Large intestine (tissue), 12 donors: ENCODE data around the gene MARVELD3. TPM values are rescaled to one million over a fixed set of nuclear protein-coding genes. Genes with fewer than 3 reads are reported as not detected.
A peak's percentile ranks its signal among the peaks of the same experiment; 100 is the strongest.
"Not testable (repeated sequence)": the region's sequence is repeated elsewhere in the genome, so short reads cannot be mapped to it uniquely, and the experiment has no call there.

Experiments used
- DNase-seq, 2 donors: peaks; one replicate each; pipeline versions ENCODE4 v3.0.0 to v3.0.0-alpha.2; 2013
- H3K27ac ChIP-seq: one replicate; pipeline ENCODE4 v1.5.1; 2013; ENCODE audit warnings: low read length
- H3K27me3 ChIP-seq: 2 replicates; pipeline ENCODE4 v1.6.1; 2013; ENCODE audit warnings: low read length; ENCODE audit not compliant: control insufficient read depth, insufficient read depth
- H3K36me3 ChIP-seq: 2 replicates; pipeline ENCODE4 v1.6.1; 2013; ENCODE audit warnings: low read length; ENCODE audit not compliant: control insufficient read depth, insufficient read depth
- H3K4me1 ChIP-seq: one replicate; pipeline ENCODE4 v1.6.1; 2013; ENCODE audit warnings: low read length; ENCODE audit not compliant: control insufficient read depth, insufficient read depth
- H3K4me3 ChIP-seq: one replicate; pipeline ENCODE4 v1.5.1; 2013; ENCODE audit warnings: low read length
- H3K9me3 ChIP-seq: one replicate; pipeline ENCODE4 v1.6.1; 2013; ENCODE audit warnings: mild to moderate bottlenecking, low read depth, low read length, moderate library complexity; ENCODE audit not compliant: control insufficient read depth
- WGBS: methylation state at CpG from one replicate; pipeline ENCODE4 v1.1.5; 2013; ENCODE audit warnings: low lambda C conversion rate; ENCODE audit not compliant: insufficient coverage; 5-methylcytosine and 5-hydroxymethylcytosine counted together
- long read RNA-seq, 11 donors: transcript quantifications; one replicate each; lab custom pipeline, GENCODE V29; 2026
- polyA plus RNA-seq: library from polyadenylated mRNA; unstranded; fragments of 120-200 nt; gene quantifications from one replicate; pipeline ENCODE4 v1.2.1, GENCODE V29; 2013

The MARVELD3 gene, protein sequence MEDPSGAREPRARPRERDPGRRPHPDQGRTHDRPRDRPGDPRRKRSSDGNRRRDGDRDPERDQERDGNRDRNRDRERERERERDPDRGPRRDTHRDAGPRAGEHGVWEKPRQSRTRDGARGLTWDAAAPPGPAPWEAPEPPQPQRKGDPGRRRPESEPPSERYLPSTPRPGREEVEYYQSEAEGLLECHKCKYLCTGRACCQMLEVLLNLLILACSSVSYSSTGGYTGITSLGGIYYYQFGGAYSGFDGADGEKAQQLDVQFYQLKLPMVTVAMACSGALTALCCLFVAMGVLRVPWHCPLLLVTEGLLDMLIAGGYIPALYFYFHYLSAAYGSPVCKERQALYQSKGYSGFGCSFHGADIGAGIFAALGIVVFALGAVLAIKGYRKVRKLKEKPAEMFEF
- polyA plus RNA-seq = 67.3 TPM
- long read RNA-seq, donor 1, transcript MARVELD3-201 (3 exons, 2,912 nt) = minor isoform, 11 of 26 reads
- long read RNA-seq, donor 1, transcript MARVELD3-202 (3 exons, 2,214 nt) = major isoform, 13 of 26 reads
- long read RNA-seq, donor 1, partial matches to known transcripts = 0 of 26 reads
- long read RNA-seq, donor 1, other reads (novel, unspliced or antisense) = 0 of 26 reads
- long read RNA-seq, donor 2, transcript MARVELD3-201 (3 exons, 2,912 nt) = minor isoform, 23 of 52 reads
- long read RNA-seq, donor 2, transcript MARVELD3-202 (3 exons, 2,214 nt) = major isoform, 25 of 52 reads
- long read RNA-seq, donor 2, partial matches to known transcripts = 0 of 52 reads
- long read RNA-seq, donor 2, other reads (novel, unspliced or antisense) = 0 of 52 reads
- long read RNA-seq, donor 3 = 0 reads
- long read RNA-seq, donor 4, transcript MARVELD3-201 (3 exons, 2,912 nt) = major isoform, 5 of 9 reads
- long read RNA-seq, donor 4, partial matches to known transcripts = 0 of 9 reads
- long read RNA-seq, donor 4, other reads (novel, unspliced or antisense) = 0 of 9 reads
- long read RNA-seq, donor 5, transcript MARVELD3-201 (3 exons, 2,912 nt) = major isoform, 7 of 12 reads
- long read RNA-seq, donor 5, partial matches to known transcripts = 0 of 12 reads
- long read RNA-seq, donor 5, other reads (novel, unspliced or antisense) = 0 of 12 reads
- long read RNA-seq, donor 6, transcript MARVELD3-202 (3 exons, 2,214 nt) = major isoform, 18 of 37 reads
- long read RNA-seq, donor 6, transcript MARVELD3-206 (2 exons, 850 nt) = minor isoform, 5 of 37 reads
- long read RNA-seq, donor 6, transcript MARVELD3-201 (3 exons, 2,912 nt) = minor isoform, 14 of 37 reads
- long read RNA-seq, donor 6, partial matches to known transcripts = 0 of 37 reads
- long read RNA-seq, donor 6, other reads (novel, unspliced or antisense) = 0 of 37 reads
- long read RNA-seq, donor 7, transcript MARVELD3-202 (3 exons, 2,214 nt) = minor isoform, 5 of 19 reads
- long read RNA-seq, donor 7, transcript MARVELD3-201 (3 exons, 2,912 nt) = major isoform, 10 of 19 reads
- long read RNA-seq, donor 7, partial matches to known transcripts = 0 of 19 reads
- long read RNA-seq, donor 7, other reads (novel, unspliced or antisense) = 0 of 19 reads
- long read RNA-seq, donor 8, transcript MARVELD3-201 (3 exons, 2,912 nt) = minor isoform, 21 of 50 reads
- long read RNA-seq, donor 8, transcript MARVELD3-202 (3 exons, 2,214 nt) = major isoform, 25 of 50 reads
- long read RNA-seq, donor 8, partial matches to known transcripts = 0 of 50 reads
- long read RNA-seq, donor 8, other reads (novel, unspliced or antisense) = 0 of 50 reads
- long read RNA-seq, donor 9, transcript MARVELD3-206 (2 exons, 850 nt) = minor isoform, 7 of 40 reads
- long read RNA-seq, donor 9, transcript MARVELD3-202 (3 exons, 2,214 nt) = major isoform, 14 of 40 reads
- long read RNA-seq, donor 9, transcript MARVELD3-201 (3 exons, 2,912 nt) = minor isoform, 9 of 40 reads
- long read RNA-seq, donor 9, partial matches to known transcripts = 10 of 40 reads
- long read RNA-seq, donor 9, other reads (novel, unspliced or antisense) = 0 of 40 reads
- long read RNA-seq, donor 10, transcript MARVELD3-202 (3 exons, 2,214 nt) = major isoform, 27 of 57 reads
- long read RNA-seq, donor 10, transcript MARVELD3-201 (3 exons, 2,912 nt) = minor isoform, 20 of 57 reads
- long read RNA-seq, donor 10, partial matches to known transcripts = 7 of 57 reads
- long read RNA-seq, donor 10, other reads (novel, unspliced or antisense) = 0 of 57 reads
- long read RNA-seq, donor 11, transcript MARVELD3-206 (2 exons, 850 nt) = minor isoform, 5 of 27 reads
- long read RNA-seq, donor 11, transcript MARVELD3-201 (3 exons, 2,912 nt) = major isoform, 11 of 27 reads
- long read RNA-seq, donor 11, transcript MARVELD3-202 (3 exons, 2,214 nt) = major isoform, 11 of 27 reads
- long read RNA-seq, donor 11, partial matches to known transcripts = 0 of 27 reads
- long read RNA-seq, donor 11, other reads (novel, unspliced or antisense) = 0 of 27 reads

DNA sequence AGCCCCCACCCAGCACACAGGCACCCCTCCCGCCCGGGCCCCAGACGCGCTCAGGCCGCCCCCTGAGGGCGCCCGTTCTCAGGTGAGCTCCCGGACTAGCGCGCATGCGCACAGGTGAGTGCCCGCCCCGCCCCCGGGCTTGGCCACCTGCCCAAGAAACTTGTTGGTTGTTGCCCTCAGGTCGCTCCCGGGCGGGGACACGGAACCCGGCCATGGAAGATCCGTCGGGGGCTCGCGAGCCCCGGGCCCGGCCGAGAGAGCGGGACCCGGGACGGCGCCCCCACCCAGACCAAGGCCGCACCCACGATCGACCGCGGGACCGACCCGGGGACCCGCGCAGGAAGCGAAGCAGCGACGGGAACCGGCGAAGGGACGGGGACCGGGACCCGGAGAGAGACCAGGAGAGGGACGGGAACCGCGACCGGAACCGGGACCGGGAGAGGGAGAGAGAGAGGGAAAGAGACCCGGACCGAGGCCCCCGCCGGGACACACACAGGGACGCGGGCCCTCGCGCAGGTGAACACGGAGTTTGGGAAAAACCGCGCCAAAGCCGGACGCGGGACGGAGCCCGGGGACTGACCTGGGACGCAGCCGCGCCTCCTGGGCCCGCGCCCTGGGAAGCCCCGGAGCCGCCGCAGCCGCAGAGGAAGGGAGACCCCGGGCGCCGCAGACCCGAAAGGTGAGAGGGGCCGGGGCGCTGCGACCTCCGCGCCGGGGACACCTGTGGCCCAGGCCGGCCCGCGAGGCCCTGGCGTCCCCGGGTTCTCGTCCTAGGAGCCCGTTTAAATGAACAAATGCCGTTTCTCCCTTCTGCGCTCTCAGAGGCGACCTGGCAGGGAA is at the start of gene MARVELD3:
Gene MARVELD3 (plus strand): TSS at position 167 of the 840 bp plus-strand sequence. CDS start 46 bp downstream, at position 213.
- Histone ChIP-seq H3K4me3 (peak within 1 kb of the TSS; percentile 98), H3K27ac (peak within 1 kb of the TSS; percentile 98), H3K4me1 (peaks cover 16% of the 10 kb centered on the region), H3K36me3 (peaks cover 23% of the 10 kb centered on the region), H3K27me3 (peaks cover 20% of the 10 kb centered on the region), H3K9me3 (no peaks in the 10 kb centered on the region)
- DNase-seq = peak; percentile 86 to 92
- WGBS = no CpG with 5 or more reads among the region's 98 CpGs

DNA sequence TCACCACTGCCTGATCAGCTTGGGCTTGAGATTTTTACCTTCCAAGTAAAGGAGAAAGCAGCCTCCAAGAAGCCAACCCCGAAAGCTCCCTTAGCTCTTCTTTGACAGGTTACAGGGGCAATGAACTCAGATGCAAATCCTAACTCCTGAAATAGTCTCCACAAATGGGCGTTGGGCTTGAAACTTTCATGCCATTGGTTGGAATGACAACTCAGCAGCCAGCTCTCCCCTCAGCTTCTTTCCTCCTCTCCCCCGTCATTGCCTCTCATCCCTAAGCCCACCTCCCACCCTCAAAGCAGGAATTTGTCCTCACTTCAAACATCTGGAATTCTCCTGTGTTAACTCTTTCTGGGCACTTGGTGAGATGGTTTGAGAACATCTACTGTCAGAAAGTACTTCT is 49.0 kb upstream of the MARVELD3 start, which contains the start of gene TAT:
Gene TAT (minus strand): TSS at position 122 of the 400 bp plus-strand sequence. CDS start 677 bp downstream, outside the sequence.
- Histone ChIP-seq H3K9me3 (no peaks in the 10 kb centered on the region), H3K27me3 (peaks cover 7% of the 10 kb centered on the region), H3K27ac (no peak within 1 kb of the TSS), H3K4me3 (no peak within 1 kb of the TSS), H3K36me3 (no peaks in the 10 kb centered on the region), H3K4me1 (peaks cover 12% of the 10 kb centered on the region)
- WGBS = no CpG with 5 or more reads among the region's 3 CpGs
- no peak for DNase-seq

DNA sequence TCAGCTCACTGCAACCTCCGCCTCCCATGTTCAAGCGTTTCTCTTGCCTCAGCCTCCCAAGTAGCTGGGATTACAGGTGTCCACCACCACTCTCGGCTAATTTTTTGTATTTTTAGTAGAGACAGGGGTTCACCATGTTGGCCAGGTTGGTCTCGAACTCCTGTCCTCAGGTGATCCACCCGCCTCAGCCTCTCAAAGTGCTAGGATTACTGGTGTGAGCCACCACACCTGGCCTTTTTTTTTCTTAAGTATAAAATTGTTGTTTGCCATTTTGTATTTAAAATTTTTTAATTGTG is 43.5 kb upstream of the MARVELD3 start:
- 85% methylated on average over 2 of the region's 5 CpGs for WGBS
- H3K27me3 ChIP-seq, DNase-seq, H3K4me1 ChIP-seq, H3K36me3 ChIP-seq, H3K4me3 ChIP-seq, H3K27ac ChIP-seq, H3K9me3 ChIP-seq: not testable (repeated sequence)

DNA sequence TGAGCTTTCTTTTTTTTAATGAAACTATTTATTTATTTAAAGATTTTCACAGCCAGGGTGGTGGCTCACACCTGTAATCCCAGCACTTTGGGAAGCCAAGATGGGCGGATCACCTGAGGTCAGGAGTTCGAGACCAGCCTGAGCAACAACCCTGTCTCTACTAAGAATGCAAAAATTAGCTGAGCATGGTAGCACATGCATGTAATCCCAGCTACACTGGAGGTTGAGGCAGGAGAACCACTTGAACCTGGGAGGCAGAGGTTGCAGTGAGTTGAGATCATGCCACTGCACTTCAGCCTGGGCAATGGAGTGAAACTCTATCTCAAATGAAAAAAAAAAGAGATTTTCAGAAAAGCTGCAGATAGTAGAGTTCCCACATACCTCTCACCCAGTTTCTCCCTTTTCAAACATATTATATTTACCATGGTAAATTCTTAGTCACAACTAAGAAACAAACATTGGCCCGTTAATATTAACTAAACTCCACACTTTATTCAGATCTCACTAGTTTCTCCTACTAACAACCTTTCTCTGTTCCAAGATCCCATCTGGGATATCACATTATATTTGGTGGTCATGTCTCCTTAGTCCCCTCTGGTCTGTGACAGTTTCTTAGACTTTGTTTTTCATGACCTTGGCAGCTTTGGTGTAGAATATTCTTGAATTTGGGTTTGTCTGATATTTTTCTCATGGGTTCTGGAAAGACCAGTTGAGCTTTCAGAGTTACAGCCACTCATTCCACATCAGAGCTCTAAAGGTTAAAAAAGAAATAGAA is 41.3 kb upstream of the MARVELD3 start:
- no peak for DNase-seq
- Histone ChIP-seq H3K36me3 (no peaks in the 10 kb centered on the region), H3K9me3 (no peaks in the 10 kb centered on the region), H3K27ac (no peak overlapping the region), H3K27me3 (no peaks in the 10 kb centered on the region), H3K4me1 (no peaks in the 10 kb centered on the region), H3K4me3 (no peak overlapping the region)
- 80% methylated on average over 1 of the region's 3 CpGs for WGBS

DNA sequence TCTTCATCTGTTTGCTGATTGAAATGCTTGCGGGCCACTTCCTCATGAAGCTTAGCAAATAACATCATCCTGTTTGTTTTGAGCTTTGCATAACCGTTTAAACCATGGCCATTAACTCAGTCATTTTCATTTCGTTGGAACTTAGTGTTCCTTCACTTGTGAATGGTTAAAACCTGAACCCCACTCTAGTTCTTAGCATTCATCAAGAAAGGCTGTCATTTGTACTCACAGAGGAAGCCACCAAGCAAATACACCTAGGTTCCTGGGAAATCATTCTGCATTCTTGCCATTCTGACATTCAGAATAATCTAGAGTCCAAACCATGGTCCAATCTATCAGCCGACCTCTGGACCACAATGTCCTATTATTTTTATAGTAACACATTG is 40.7 kb upstream of the MARVELD3 start:
- no peak overlapping the region for H3K27ac ChIP-seq
- H3K27me3 ChIP-seq = no peaks in the 10 kb centered on the region
- no peaks in the 10 kb centered on the region for H3K9me3 ChIP-seq
- 50% methylated on average over 1 of the region's 4 CpGs for WGBS
- no peak overlapping the region for H3K4me3 ChIP-seq
- no peaks in the 10 kb centered on the region for H3K36me3 ChIP-seq
- DNase-seq = no peak
- no peaks in the 10 kb centered on the region for H3K4me1 ChIP-seq

DNA sequence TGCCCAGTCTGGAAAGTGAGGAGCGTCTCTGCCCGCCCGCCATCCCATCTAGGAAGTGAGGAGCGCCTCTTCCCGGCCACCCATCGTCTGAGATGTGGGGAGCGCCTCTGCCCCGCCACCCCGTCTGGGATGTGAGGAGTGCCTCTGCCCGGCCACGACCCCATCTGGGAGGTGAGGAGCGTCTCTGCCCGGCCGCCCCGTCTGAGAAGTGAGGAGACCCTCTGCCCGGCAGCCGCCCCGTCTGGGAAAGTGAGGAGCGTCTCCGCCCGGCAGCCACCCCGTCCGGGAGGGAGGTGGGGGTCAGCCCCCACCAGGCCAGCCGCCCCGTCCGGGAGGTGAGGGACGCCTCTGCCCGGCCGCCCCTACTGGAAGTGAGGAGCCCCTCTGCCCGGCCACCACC is 36.6 kb upstream of the MARVELD3 start:
- not testable (repeated sequence) for DNase-seq, H3K27ac ChIP-seq, H3K9me3 ChIP-seq, H3K4me3 ChIP-seq, H3K4me1 ChIP-seq, H3K27me3 ChIP-seq, H3K36me3 ChIP-seq
- no CpG with 5 or more reads among the region's 30 CpGs for WGBS

DNA sequence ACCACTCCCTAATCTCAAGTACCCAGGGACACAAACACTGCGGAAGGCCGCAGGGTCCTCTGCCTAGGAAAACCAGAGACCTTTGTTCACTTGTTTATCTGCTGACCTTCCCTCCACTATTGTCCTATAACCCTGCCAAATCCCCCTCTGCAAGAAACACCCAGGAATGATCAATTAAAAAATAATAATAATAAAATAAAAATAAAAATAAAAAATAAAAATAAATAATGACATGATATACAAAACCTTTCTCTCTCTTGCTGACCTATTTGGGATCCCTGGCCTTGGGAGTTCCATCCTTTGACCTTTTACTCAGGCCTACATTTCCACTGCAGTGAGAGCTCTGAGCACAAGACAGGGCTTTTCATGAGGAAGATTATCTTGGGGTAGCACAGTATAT is 35.9 kb upstream of the MARVELD3 start:
- not testable (repeated sequence) for H3K36me3 ChIP-seq, H3K27ac ChIP-seq, H3K4me1 ChIP-seq, DNase-seq, H3K9me3 ChIP-seq, H3K4me3 ChIP-seq, H3K27me3 ChIP-seq
- WGBS = no CpG with 5 or more reads among the region's 2 CpGs

DNA sequence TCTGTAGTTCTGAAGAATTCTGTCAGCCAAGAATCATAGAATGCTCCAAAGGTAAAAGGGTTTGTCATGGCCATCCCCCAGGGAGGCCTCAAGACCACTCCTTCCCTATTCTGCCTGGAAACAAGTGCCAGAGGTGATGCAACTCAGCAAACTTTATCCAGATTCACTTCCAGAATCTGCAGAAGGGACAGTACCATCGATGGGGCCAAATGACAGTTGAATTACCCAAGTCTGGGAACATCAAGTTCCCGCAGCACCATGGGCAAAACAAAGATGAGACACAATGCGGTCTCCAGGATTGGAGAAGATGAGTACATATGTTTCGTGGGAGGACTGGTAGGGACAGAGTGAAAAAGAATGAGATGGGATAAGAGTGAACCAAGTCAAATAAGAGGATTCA is 35.4 kb upstream of the MARVELD3 start:
- DNase-seq = no peak

More for the DNA sequence above, 35.4 kb upstream of the MARVELD3 start:
- Histone ChIP-seq H3K9me3 (no peaks in the 10 kb centered on the region), H3K36me3 (no peaks in the 10 kb centered on the region), H3K27me3 (peaks cover 3% of the 10 kb centered on the region), H3K4me1 (no peaks in the 10 kb centered on the region), H3K27ac (no peak overlapping the region), H3K4me3 (no peak overlapping the region)
- 80% methylated on average over 2 of the region's 4 CpGs for WGBS
